Measurements from ENCODE around the gene SPR. TPM values are rescaled to one million over a fixed set of nuclear protein-coding genes. Genes with fewer than 3 reads are reported as not detected.

Gene SPR
- polyA plus RNA-seq, 4 donors = 11.5 to 13.4 (median 12.3) TPM

GRCh38 chr2:72929010-72929409 lies 41.8 kb downstream of the SPR start:
- DNase-seq (ENCODE audit: low read depth in 4 of 4, low spot score in 3 of 4) = no peak

DNA sequence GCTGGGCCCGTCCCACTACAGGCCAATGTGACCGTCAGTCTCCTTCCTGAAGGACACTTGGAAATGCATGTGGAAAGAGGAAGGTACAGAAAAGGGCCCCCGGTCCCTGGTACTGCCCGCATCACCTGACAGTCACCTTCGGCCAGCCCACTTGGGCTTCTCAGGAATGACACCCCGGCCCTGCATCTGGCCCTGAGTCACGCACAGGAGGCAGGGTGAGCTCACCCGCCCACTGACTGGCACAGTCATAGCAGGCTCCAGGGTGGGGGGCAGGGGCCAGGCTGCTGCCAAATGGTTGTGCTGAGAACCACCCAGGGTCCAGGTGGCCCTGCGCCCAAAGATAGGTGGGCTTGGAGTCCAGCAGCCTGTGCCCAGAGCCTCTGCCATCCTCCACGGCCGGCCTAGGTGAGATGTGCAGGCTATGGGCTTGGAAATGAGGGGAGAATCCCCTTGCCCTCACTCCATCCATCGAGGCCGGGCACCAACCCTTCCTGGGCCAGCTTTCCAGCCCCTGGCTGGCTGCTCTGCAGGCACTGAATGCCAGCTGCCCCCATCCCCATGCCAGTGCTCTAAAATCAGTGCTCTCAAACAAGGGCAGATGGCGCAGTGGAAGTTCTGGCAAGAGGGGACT lies 44.2 kb downstream of the SPR start:
- DNase-seq (ENCODE audit: low read depth in 4 of 4, low spot score in 3 of 4) = no peak

DNA sequence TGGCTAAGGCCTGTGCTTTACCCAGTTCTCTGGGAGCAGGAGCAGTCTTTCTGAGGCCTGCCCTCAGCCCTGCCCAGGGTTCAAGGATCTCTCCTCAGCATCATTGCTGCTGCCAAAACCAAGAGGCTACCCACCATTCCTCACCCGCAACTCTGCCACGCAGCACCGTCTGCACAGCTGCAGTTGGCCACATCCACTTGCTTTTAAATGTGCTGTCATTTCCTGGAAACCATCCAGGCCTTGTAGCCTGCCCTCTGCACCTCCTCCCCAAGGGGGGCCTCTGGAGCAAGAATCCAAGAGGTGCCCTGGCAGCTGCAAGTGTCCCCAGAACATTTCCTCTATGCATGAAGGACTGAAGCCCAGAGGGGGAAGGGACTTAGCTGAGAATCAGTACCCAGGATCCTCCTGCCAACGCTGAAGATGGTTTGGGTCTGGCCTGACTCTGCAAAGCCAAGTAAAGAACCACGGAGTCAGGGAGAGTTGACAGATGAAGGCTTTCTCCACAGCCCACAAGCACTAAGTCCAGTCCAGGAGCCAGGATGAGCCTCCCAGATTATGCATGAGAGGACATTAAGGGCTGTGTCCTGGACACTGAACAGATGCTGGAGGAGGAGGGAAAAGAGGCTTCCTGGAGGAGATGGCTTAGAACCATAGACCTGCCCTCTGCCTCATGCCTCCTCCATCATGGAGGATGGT lies 45.0 kb downstream of the SPR start:
- no peak for DNase-seq (ENCODE audit: low read depth in 4 of 4, low spot score in 3 of 4)

GRCh38 chr2:72932805-72933204 lies 45.6 kb downstream of the SPR start:
- no peak for DNase-seq (ENCODE audit: low read depth in 4 of 4, low spot score in 3 of 4)

GRCh38 chr2:72933207-72933606 lies 46.0 kb downstream of the SPR start:
- DNase-seq (ENCODE audit: low read depth in 4 of 4, low spot score in 3 of 4) = no peak

DNA sequence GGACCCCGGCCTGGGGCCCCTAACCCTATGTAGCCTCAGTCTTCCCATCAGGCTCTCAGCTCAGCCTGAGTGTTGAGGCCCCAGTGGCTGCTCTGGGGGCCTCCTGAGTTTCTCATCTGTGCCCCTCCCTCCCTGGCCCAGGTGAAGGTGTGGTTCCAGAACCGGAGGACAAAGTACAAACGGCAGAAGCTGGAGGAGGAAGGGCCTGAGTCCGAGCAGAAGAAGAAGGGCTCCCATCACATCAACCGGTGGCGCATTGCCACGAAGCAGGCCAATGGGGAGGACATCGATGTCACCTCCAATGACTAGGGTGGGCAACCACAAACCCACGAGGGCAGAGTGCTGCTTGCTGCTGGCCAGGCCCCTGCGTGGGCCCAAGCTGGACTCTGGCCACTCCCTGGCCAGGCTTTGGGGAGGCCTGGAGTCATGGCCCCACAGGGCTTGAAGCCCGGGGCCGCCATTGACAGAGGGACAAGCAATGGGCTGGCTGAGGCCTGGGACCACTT lies 46.5 kb downstream of the SPR start:
- DNase-seq (ENCODE audit: low read depth in 4 of 4, low spot score in 3 of 4) = no peak

DNA sequence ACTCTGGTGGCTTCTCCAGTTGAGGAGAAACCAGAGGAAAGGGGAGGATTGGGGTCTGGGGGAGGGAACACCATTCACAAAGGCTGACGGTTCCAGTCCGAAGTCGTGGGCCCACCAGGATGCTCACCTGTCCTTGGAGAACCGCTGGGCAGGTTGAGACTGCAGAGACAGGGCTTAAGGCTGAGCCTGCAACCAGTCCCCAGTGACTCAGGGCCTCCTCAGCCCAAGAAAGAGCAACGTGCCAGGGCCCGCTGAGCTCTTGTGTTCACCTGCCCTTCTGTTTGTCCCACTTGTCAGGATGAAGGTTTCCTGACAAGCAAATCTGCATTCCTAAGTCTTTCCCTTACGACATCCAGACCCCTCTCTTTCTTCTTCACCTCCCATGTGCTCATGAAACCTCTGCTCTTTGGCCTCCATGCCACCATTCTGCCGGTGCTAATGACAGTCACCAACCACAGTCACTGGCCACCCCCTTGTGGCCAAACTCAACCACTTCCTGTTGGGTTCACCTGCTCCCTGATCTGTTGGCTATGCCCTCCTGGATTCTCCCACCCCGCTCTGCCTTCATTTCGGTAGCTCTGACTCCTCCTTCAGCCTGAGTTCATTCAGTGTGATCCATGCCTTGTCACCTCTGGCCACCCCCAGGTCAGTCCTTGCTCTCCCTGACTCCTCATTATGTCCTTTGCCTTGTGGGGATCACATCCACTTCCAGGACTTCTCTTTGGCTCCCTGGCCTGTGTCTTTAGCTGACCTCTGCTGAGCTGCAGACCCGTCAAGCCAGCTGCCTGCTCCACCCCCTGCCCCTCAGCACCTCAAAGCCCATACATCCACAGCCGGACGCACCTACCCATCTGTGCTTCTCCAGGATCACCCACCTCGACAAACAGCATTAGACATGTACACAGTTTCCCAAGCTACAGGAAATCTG lies 47.7 kb downstream of the SPR start:
- DNase-seq (ENCODE audit: low read depth in 4 of 4, low spot score in 3 of 4) = no peak

GRCh38 chr2:72935611-72935957 lies 48.4 kb downstream of the SPR start:
- DNase-seq (ENCODE audit: low read depth in 4 of 4, low spot score in 3 of 4) = no peak

GRCh38 chr2:72936660-72937355 lies 49.6 kb downstream of the SPR start:
- DNase-seq (ENCODE audit: low read depth in 4 of 4, low spot score in 3 of 4) = no peak

DNA sequence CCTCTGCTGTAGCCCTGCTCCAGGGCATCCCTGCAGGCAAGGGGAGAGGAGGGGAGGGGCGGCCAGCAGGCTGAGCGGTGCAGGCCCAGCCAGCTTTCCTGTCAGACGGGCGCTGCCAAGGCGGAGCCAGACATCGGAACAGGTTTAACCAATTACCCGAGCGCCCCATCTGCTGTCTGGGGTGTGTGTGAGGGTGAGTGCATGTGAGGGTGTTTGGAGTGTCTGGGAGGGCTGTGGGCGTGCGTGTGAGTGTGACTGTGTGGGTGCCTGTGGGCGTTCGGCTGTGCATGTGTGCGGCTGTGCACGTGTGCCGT lies 50.1 kb downstream of the SPR start:
- no peak for DNase-seq (ENCODE audit: low read depth in 4 of 4, low spot score in 3 of 4)

DNA sequence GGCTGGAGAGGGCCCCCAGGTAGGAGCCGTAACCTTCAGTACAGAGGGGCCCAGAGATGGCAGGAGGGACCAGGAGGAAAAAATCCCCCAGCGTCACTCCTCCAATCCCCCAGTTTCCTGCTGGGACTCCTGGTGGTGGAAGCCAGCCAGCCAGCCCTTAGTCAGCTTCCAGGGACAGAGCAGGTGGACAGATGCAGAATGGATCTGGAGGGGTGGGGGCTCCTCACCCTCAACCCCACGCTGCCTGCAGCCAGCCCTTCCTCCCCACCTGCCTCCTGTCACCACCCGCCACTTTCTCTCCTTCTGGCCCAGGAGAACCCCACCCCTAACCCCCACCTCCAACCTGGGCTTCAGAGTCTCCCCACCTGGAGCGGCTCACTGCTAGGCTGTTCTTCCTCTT lies 51.2 kb downstream of the SPR start:
- no peak for DNase-seq (ENCODE audit: low read depth in 4 of 4, low spot score in 3 of 4)

DNA sequence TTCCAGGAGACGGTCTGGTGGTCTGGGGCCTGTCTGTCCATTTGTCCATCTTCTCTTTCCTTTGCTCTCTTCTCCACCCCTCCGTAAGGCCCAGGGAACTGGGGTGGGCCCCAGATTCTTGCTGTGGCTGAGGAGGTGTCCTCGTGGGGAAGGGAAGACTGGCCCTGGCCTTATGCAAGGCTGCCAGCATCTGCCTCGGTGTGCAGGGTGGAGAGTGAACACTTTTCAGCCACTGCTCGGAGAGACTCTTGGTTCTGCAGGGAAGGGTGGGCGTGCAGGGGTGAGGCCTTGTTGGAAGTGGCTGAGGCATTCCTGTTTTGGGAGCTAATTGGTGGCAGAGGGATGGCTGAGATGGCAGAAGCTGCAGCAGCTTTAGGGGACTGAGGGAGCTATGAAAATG lies 53.2 kb downstream of the SPR start:
- DNase-seq (ENCODE audit: low read depth in 4 of 4, low spot score in 3 of 4) = no peak

DNA sequence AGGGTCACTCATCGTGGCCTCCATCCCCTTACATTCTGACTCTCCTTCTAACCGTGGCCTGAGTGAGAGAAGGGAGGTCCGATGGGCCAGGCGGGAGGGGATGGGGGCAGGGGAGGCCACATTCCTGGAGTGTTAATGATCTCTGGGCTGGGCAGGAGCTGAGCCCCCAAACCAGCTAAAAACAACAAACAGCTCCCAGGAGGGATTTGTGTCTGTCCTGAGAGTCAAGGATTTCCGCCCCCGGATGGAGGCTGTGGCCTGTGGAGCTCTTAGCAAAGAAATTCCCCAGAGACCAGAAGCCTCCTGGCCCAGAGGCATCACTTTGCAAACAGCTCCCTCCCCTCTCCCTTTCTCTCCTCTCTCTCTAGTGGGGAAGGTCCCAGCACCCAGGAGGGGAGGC lies 53.6 kb downstream of the SPR start:
- DNase-seq (ENCODE audit: low read depth in 4 of 4, low spot score in 3 of 4) = no peak

Other genes with a start within 250 kb of the SPR start
- 10 to 100 TPM; 20.8 to 25.5 (median 23.7) TPM for gene EXOC6B, start 61.4 kb upstream of the SPR start, polyA plus RNA-seq (ENCODE audit: insufficient read length in 4 of 4)
- 10 to 100 TPM; 38.7 to 52.2 (median 49.7) TPM for gene EMX1, start 30.1 kb downstream of the SPR start, polyA plus RNA-seq (ENCODE audit: insufficient read length in 4 of 4)
- 10 to 100 TPM; 25.9 to 32.6 (median 26.9) TPM for gene SFXN5, start 184.3 kb downstream of the SPR start, polyA plus RNA-seq (ENCODE audit: insufficient read length in 4 of 4)
- gene RAB11FIP5, start 225.5 kb downstream of the SPR start, polyA plus RNA-seq (ENCODE audit: insufficient read length in 4 of 4) = 10 to 100 TPM; 37.8 to 46.5 (median 44.6) TPM